OCI-LY3 (cell line): ENCODE results near the gene ARHGAP1.

Source experiments
- H2AFZ ChIP-seq: fragments of 200-600, 300-600 bp; shearing (Covaris generic); 2 replicates; pipeline ENCODE4 v1.6.0; 2014; ENCODE audit warnings: antibody characterized with exemption, low read depth, low read length
- H3K27ac ChIP-seq: fragments of 200-600, 300-600 bp; sonication (generic); 2 replicates; pipeline ENCODE4 v1.5.1; 2014; ENCODE audit warnings: mild to moderate bottlenecking, low read length, moderate library complexity, mixed read lengths
- H3K27me3 ChIP-seq: fragments of 200-600, 300-600 bp; sonication (generic); 2 replicates; pipeline ENCODE4 v1.6.1; 2014; ENCODE audit warnings: low read depth, low read length, mixed read lengths
- H3K36me3 ChIP-seq: fragments of 200-600, 300-600 bp; sonication (generic); replicated peaks from 2 replicates; pipeline ENCODE3; 2014; ENCODE audit warnings: low read depth, low read length, mixed read lengths
- H3K4me1 ChIP-seq: fragments of 300-600, 200-600 bp; sonication (generic); 2 replicates; pipeline ENCODE4 v1.6.1; 2014; ENCODE audit warnings: low read length, mixed read lengths
- H3K4me2 ChIP-seq: fragments of 200-600, 300-600 bp; sonication (generic); 2 replicates; pipeline ENCODE4 v1.6.1; 2014; ENCODE audit warnings: low read length, mixed read lengths
- H3K4me3 ChIP-seq: fragments of 300-600, 200-600 bp; sonication (generic); 2 replicates; pipeline ENCODE4 v1.5.1; 2014; ENCODE audit warnings: antibody characterized with exemption, mild to moderate bottlenecking, low read length, moderate library complexity
- H3K79me2 ChIP-seq: fragments of 300-600, 200-600 bp; shearing (Covaris generic); 2 replicates; pipeline ENCODE4 v1.6.1; 2014; ENCODE audit warnings: mild to moderate bottlenecking, low read length, mixed read lengths
- H3K9ac ChIP-seq: fragments of 300-600, 200-600 bp; shearing (Covaris generic); 2 replicates; pipeline ENCODE4 v1.6.0; 2014; ENCODE audit warnings: mild to moderate bottlenecking, low read length, moderate library complexity
- H3K9me3 ChIP-seq: fragments of 200-600, 300-600 bp; shearing (Covaris generic); 2 replicates; pipeline ENCODE4 v1.6.1; 2014; ENCODE audit warnings: low read length, mixed read lengths; ENCODE audit not compliant: insufficient read depth
- H4K20me1 ChIP-seq: fragments of 200-600, 300-600 bp; sonication (generic); 2 replicates; pipeline ENCODE4 v1.6.1; 2016; ENCODE audit warnings: low read length, mixed read lengths; ENCODE audit not compliant: insufficient read depth
- EZH2phosphoT487 ChIP-seq: fragments of 200-600 bp; shearing (Covaris generic); IDR thresholded peaks from 2 replicates; pipeline ENCODE4 v1.6.1; 2018; ENCODE audit warnings: antibody characterized with exemption, mixed run types, low read depth
- TF ChIP-seq, protein P1 (sequence below): fragments of 200-600, 300-600 bp; sonication (generic); IDR thresholded peaks from 2 replicates; pipeline ENCODE4 v1.5.1; 2014; ENCODE audit warnings: antibody characterized with exemption, low read length, low read depth

Gene ARHGAP1

DNA sequence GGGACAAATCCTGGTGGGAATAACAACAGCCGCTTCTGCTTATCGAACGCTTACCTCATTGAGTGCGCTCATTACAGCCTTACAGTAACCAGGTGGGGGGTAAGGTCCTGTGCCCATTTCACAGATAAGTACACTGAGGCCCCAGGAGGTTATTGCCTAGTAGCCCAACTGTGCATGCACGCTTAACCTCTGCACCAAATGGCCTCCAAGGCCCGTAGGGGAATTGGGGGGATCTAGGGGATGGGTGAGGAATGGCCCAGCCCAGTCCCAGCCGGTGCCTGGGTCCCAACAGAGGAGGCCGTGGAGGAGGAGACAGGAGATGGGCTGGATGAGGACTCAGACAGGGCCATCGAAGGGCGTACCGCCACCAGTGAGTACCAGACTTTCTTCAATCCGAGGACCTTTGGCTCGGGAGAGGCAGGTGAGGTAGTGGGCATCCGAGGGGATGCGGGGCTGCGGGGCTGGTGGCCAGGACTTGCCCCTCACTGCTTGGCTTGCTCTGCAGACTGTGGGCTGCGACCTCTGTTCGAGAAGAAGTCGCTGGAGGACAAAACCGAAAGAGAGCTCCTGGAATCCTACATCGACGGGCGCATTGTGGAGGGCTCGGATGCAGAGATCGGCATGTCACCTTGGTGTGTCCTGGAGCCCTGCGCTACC, 25.9 kb upstream of the ARHGAP1 start:
- H2AFZ ChIP-seq: no peak overlapping the region
- no peaks in the 10 kb centered on the region for H3K79me2 ChIP-seq
- H3K4me2 ChIP-seq: no peak overlapping the region
- no peaks in the 10 kb centered on the region for H3K4me1 ChIP-seq
- no peak overlapping the region for H3K9ac ChIP-seq
- no peaks in the 10 kb centered on the region for H3K27me3 ChIP-seq
- H3K36me3 ChIP-seq: no peaks in the 10 kb centered on the region
- no peaks in the 10 kb centered on the region for H4K20me1 ChIP-seq
- H3K27ac ChIP-seq: no peak overlapping the region
- H3K4me3 ChIP-seq: no peak overlapping the region
- TF ChIP-seq, protein P1, sequence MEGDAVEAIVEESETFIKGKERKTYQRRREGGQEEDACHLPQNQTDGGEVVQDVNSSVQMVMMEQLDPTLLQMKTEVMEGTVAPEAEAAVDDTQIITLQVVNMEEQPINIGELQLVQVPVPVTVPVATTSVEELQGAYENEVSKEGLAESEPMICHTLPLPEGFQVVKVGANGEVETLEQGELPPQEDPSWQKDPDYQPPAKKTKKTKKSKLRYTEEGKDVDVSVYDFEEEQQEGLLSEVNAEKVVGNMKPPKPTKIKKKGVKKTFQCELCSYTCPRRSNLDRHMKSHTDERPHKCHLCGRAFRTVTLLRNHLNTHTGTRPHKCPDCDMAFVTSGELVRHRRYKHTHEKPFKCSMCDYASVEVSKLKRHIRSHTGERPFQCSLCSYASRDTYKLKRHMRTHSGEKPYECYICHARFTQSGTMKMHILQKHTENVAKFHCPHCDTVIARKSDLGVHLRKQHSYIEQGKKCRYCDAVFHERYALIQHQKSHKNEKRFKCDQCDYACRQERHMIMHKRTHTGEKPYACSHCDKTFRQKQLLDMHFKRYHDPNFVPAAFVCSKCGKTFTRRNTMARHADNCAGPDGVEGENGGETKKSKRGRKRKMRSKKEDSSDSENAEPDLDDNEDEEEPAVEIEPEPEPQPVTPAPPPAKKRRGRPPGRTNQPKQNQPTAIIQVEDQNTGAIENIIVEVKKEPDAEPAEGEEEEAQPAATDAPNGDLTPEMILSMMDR: no peak
- no peak for TF ChIP-seq EZH2phosphoT487
- H3K9me3 ChIP-seq: no peaks in the 10 kb centered on the region

DNA sequence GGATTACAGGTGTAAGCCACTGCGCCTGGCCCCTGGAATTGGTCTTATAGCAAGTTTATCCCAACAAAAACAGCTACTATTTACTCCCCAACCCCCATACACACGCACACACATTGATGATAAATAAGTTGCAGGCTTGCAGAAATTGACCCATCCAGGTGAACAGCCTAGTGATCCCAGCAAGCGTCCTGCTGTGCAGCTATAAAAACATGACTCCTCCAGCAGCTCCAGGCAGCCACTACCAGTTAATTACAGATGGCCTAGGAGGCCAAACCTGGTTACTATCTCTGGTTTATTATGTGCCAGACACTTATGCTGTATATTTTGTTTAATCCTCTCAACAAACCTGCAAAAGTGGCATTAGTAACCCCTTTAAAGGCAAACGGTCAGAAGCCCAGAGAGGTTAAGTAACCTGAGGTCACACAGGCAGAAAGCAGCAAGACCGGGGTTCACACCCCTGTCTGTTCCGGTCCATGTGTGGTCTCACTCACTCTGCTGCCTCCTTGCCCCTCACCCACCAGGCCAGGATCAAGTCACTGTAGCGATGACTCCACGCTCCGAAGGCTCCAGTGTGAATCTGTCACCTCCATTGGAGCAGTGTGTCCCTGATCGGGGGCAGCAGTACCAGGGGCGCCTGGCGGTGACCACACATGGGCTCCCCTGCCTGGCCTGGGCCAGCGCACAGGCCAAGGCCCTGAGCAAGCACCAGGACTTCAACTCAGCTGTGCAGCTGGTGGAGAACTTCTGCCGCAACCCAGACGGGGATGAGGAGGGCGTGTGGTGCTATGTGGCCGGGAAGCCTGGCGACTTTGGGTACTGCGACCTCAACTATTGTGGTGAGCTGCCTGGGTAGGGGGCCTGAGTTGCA, 25.2 kb upstream of the ARHGAP1 start:
- H3K27ac ChIP-seq: no peak overlapping the region
- no peaks in the 10 kb centered on the region for H3K79me2 ChIP-seq
- no peaks in the 10 kb centered on the region for H3K4me1 ChIP-seq

DNA sequence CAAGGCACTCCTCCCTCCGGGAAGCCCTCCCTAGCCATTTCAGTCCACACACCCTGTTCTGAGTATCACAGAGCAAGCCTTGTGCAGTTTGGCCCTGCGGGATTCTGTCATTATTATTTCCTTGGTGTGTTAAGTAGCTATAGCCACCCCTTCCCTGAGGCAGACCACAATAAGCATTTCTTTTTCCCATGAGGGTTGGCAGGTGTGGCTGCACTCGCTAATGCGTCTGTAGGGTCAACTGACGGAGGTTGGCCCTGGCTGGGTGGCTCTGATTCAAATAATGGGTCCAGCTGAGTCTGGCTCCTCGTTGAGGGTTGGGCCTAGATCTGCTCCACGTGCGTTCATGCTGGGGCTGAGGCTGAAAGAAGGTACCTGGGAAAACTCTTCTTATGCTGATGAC, 23.7 kb upstream of the ARHGAP1 start:
- H3K4me1 ChIP-seq: no peaks in the 10 kb centered on the region
- no peaks in the 10 kb centered on the region for H3K79me2 ChIP-seq
- H3K4me2 ChIP-seq: no peak overlapping the region
- no peak overlapping the region for H3K27ac ChIP-seq
- no peaks in the 10 kb centered on the region for H3K36me3 ChIP-seq
- H3K4me3 ChIP-seq: no peak overlapping the region
- H4K20me1 ChIP-seq: no peaks in the 10 kb centered on the region
- no peaks in the 10 kb centered on the region for H3K9me3 ChIP-seq
- no peak overlapping the region for H3K9ac ChIP-seq
- no peak overlapping the region for H2AFZ ChIP-seq
- H3K27me3 ChIP-seq: no peaks in the 10 kb centered on the region
- no peak for TF ChIP-seq EZH2phosphoT487
- TF ChIP-seq, protein P1: no peak

More for the DNA sequence above, 25.2 kb upstream of the ARHGAP1 start:
- no peaks in the 10 kb centered on the region for H3K36me3 ChIP-seq
- H3K9me3 ChIP-seq: no peaks in the 10 kb centered on the region
- no peak overlapping the region for H3K9ac ChIP-seq
- no peak overlapping the region for H3K4me2 ChIP-seq
- H4K20me1 ChIP-seq: no peaks in the 10 kb centered on the region
- no peak overlapping the region for H3K4me3 ChIP-seq
- no peaks in the 10 kb centered on the region for H3K27me3 ChIP-seq
- TF ChIP-seq, protein P1: no peak
- no peak for TF ChIP-seq EZH2phosphoT487
- H2AFZ ChIP-seq: no peak overlapping the region

DNA sequence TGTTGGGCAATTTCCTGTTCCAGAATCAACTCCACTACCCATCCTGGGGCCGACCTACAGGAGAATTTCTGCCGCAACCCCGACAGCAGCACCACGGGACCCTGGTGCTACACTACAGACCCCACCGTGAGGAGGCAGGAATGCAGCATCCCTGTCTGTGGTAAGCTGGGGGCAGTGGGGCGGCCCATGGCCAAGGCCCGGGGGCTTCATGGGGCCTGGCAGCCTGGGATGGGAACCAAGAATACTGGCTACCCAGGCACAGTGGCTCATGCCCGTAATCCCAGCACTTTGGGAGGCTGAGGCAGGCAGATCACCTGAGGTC, 22.9 kb upstream of the ARHGAP1 start:
- Histone ChIP-seq H3K27me3 (no peaks in the 10 kb centered on the region), H3K36me3 (no peaks in the 10 kb centered on the region), H3K79me2 (no peaks in the 10 kb centered on the region), H4K20me1 (no peaks in the 10 kb centered on the region), H3K4me1 (no peaks in the 10 kb centered on the region), H2AFZ (no peak overlapping the region), H3K4me2 (no peak overlapping the region), H3K27ac (no peak overlapping the region), H3K9me3 (no peaks in the 10 kb centered on the region), H3K9ac (no peak overlapping the region), H3K4me3 (no peak overlapping the region)
- TF ChIP-seq EZH2phosphoT487: no peak
- TF ChIP-seq, protein P1: no peak
